Vagina (tissue), 2 donors: ENCODE measurements around the gene MC2R.

Source experiments
- CTCF ChIP-seq, 3 experiments: fragments of 450-650 bp in 2 of 3; fragments of 200-600 bp in 1 of 3; sonication (generic) in 1 of 3; IDR thresholded peaks; one replicate each; pipeline ENCODE4 v1.5.1; 2017 to 2019; ENCODE audit warnings: antibody characterized with exemption in 3 of 3, mild to moderate bottlenecking in 2 of 3, moderate library complexity in 2 of 3
- POLR2A ChIP-seq, 2 donors: fragments of 450-650 bp; IDR thresholded peaks; one replicate each; pipeline ENCODE4 v1.6.1; 2017; ENCODE audit warnings: antibody characterized with exemption in 2 of 2, mild to moderate bottlenecking in 2 of 2, moderate library complexity in 2 of 2

- TF ChIP-seq CTCF (IDR thresholded peaks at IDR 0.05) = no peak
- no peak for TF ChIP-seq POLR2A (IDR thresholded peaks at IDR 0.05)
Measured at GRCh38 chr18:13940326-13940725, 25.0 kb upstream of the MC2R start.
